ENCODE measurements around the gene MSI2.

The MSI2 gene

DNA sequence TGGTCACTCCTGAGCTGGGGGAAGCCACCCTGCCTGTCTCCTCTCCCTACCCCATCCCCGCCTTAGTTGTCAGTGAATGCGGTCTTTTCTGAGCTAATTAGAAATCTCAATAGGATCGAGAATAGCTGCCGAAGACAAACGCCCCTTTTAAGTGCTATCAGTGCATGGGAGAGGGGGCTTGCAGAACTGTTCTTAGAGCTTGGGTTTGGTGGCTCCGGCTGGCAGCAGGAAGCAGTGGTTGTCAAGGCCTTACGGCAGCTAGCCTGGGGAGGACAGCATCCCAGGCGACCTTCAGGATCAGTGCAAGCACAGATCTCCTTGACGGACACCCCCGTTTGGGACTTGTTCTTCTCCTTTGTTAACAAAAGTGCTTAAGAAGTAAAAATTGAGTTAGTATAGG is 293.7 kb downstream of the MSI2 start:
- DNase-seq, result no peak

DNA sequence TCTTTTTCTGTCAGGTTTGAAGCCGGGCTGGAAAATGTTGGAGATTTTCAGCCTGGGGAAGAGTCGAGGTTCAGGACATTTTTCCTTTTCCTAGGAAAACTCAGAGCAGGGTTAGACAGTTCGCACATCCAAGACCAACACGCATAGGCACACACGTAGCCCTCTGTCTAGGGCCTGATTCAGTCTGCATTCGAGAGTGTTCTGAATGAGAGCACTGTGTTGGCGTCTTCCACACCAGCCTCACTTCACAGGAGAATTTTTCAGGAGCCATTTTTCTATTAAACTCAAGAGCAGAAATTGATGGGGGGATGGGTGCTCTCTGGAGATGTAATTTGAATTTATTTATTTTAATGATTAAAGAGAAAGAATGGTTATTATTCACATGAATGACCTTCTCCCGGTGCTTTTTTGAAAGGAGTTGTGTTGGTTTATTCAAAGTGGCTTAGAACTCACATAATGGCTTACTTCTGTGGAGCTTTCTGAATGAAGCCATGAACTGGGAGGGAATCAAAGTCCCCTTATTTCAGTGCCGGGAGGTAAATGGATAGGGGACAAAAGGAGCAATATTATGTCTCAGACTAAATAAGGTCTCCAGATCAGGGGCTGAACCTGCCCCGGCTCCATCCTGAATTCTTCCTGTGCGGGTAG is 294.5 kb downstream of the MSI2 start:
- no peak for DNase-seq

DNA sequence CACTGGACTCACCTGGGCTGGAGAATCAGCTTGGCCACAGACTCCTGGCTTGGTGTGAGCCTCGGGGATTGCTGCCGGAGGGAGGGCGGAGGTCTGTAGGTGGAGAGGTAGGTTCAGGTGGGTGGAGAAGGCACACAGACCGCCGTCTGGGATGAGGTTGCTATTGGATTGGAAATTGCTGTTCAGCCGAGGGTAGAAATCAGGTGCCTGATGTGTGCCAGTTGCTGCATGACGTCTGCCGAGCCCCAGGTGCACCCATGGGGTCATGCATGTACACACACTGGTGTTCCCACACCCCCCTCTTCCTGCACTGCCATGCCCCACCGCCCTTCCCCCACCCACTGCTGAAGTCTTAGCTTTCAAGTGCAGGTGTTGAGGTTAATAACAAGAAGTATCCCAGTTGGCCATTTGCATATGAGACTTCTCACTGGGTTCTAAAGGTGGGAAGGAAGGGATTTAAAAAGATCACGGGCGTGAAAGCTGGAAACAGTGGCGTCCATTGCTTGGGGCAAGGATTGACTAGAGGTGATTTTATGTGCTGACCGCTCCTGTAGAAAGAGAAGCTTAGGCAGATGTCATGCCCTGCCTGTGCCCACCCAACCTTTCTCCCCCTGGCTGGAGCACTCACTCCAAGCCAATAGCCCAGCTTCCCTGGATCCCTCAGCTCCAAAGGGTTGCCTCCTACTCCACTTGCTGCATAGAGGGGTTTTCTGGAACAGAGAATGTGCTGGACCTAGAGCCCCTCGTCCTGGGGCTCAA is 295.2 kb downstream of the MSI2 start:
- DNase-seq, result no peak

DNA sequence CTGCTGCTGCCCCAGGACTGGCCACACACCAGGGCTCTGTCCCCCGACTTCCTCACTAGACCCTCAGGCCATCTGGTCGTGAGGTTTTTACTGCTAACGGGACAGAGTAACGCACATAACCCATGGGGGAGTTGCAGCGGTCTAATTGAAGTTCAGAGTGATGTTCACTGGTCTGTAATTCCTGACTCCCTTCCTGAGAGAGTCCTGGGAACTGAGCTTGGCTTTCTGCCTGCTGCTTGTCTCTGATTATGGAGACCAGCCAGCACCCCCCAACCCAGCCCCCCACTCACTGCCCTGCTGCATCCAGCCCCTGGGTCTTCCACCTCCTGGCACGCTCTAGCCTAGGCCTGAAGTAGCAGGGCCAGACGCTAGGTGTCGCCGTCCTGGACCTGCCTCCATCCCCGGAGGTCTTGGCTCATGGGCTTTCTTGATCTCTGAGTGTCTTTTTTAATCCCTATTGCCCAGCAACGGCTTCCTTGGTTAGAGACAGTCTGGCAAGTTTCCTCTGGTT is 295.8 kb downstream of the MSI2 start:
- DNase-seq, result peak in 1 of 2 experiments; percentile 40

DNA sequence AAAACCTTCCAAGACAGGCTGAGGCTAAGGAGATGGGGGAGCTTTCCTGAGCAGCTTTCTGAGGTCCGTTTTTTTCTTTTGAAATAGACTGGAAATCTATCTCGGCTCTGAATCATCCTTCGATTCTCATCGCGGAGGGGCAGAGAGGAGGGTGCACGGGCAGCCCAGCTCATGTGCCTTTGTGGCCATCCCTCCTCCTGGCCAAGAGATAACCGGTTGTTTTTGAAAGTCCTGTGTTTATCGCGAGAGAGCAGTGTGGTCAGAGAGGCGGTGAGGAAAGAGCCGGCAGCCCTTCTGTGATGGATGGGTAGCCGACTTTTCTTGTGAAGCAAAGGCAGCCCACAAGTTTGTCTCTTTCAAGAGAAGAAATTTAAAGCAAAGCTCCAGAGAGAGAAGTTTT is 297.2 kb downstream of the MSI2 start:
- no peak for DNase-seq

DNA sequence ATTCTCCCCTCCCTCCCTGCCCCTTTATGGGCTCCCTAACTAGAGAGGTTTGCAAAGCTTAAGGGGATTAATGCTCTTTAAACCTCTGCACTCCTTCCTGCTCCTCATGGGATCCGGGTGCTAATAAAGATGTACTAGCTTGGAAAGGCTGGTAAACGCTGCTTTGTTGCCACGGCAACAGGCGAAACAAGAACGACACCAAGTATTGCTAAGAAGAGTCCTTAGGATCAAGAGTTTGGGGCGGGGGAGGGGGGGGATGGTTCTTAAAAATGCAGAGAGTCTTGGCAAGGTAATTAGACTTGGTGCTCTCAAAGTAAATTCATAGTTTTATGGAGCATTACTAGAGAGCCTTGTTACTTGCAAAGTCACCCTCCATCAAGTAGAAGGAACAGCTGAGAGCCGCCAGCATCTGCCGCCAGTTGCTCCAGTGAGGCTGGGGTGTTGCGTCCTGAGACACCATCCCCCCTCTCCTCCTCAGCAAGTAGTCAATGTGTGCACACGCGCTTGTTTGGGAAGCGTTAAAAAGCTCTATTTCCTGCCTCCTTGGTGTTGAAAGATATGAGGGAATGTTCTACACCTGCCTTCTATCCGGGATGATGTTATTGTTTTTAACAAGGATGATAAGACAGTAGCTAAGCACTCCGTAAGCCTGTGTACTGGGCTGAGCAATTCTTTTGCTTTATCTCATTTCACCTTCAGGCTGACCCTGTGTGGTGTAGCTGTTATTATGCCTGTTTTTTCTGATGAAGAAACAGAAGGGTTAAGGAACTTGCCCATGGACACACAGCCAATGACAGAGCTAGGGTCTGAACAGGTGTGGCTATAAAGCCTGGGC is 297.9 kb downstream of the MSI2 start:
- no peak for DNase-seq

DNA sequence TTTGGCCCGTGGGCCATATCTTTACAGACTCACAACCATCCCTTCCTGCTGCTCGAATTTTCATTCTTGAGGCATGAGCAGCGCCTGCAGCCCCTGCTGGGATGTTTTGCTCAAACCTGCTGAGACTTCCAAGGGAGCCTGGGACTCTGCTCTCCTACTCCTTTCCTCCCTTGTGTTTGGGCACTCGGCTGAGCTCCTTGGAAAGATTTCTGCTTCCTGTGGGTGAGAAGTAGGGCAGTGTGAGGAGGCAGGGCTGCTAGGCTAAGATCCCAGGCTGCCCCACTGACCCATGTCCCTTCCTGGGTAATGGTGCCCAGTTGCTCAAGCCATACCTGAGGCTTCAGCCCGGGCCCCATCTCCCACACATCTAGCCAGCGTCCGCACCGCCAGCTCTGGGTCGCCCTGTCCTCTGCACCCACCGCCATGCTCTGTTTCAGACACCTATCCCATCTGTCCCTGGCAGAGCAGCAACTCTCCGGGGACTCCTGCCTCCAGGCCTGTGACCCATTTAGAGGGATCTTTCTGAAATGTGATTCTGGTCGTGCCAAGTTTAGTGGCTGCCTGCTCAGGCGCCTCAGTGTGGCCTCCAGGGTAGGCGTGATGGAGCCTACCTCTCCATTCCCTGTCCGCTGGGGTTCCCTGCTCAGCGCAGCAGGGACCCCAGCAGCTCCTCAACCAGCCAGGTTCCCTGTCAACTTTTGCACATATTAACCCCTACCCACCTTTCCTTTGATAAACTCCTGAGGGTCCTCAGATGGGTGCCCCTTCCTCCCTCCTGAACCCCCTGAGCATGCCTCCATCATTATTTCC is 298.7 kb downstream of the MSI2 start:
- DNase-seq, result no peak

DNA sequence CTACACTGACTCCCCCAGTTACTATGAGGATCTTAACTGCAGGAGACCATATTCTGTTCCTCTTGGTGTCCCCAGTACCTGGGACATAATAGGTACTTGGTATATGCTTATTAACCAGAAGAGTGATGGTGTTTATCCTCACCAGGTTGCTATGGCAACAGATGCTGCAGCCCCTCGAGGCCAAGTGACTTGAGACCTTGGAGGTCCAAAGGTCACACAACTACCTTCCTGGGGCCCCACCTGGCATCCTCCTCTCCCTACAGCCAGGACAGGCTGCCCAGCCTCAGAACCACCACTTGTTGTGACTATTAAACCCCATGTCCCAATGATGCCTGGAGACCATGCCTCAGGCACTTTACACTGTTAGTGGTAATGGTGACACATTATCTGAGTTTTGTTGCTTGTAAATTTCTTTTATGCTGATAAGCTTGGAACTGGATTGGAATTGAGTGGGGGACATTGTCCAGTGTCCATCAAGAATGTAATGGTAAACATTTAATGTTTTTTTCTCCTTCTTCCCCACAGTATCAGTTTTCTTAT is 299.4 kb downstream of the MSI2 start:
- no peak for DNase-seq

DNA sequence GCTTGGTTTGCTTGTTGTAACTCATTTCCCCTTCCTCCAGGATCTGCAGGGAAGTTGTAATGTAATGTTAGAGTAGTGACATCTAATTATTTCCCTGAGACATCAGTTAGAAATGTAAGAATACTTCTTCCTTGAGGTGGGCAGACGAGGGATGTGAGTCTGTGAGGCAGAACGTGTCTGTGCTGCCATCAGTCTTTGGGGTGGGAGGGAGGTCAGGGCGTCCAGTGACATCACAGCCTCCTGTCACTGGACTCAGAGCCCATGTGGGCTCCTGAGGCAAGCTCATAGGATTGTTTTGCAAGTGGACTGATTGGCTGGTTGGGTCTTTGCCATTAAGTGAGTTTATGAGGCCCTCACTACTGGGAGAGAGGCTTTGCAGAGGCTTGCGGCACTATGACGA is 300.0 kb downstream of the MSI2 start:
- DNase-seq, result no peak

DNA sequence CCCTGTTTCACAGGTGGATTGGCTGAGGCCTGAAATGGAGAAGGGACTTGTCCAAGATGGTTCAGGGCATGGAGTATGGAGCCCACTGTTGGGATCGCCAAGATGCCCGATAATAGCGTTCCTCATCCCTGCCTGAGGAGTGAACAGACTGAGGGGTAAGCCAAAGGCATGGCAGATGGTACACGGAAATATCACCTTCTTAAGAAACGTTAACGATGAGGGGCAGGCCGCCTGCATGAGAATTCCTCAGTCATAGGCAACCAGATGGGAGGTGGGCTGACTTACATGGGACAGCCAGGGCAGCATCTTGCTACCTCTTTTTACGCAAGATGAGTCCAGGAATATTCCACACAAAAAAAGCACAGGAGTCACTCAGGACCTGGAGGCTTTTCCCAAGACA is 300.7 kb downstream of the MSI2 start:
- no peak for DNase-seq

DNA sequence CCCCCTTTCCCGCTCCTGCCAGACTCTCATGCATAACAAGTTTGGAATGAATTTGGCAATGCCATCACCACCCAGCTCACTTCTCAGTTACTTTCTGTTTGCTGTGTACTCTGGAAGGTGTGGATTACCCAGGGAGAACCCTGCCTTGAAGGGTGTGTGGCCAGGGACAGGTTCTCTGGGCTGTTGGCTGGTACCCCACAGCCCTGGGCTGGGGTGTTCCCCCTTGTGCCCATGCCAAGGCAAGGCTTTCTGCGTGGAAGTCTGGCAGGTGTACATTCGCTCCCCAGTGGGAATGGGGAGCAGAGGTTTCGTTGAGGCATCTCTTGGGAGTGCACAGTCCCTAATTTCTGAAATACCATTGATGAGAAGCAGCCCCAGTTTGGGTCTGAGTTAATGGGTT is 301.1 kb downstream of the MSI2 start:
- DNase-seq, result no peak

DNA sequence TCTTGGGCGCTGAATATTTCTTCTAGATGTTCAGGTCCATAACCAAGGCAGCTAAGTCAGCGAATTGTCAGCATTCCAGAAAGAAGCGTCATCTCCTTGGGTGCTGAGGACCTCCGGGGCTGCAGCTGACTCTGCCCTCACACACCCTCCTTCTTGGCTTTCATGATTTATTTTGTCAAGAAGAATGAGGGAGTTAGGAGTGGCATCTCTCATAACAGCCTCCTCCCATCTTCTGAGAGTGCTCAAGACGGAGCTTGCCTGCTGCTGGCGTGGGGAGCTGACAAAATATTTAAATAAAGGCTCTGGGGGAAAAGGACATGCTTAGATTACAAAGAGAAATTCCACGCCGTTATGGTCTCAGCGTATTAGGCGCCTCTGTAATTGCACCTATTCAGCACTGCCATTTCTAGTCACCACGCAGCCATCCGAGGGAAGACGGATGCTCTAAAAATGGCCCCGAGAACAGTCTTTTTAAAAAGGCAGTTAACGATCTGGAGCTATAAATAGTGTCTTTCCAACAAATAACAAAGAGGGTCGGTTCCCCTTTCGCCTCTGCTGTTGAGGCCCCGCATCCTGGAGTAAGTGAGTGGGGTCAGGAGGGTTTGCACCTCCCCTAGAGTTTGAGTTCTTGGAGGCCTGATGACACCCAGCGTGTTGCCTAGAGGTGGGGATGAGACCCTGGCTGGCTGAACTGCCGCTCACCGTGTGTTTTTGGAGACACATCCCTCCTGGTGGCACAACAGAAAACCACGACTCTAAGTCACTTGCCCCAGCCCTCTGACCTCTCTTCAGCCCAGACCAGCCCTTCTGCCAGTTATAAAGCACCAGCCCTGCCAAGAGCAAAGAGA is 301.7 kb downstream of the MSI2 start:
- DNase-seq, result peak in 1 of 2 experiments; percentile 23

DNA sequence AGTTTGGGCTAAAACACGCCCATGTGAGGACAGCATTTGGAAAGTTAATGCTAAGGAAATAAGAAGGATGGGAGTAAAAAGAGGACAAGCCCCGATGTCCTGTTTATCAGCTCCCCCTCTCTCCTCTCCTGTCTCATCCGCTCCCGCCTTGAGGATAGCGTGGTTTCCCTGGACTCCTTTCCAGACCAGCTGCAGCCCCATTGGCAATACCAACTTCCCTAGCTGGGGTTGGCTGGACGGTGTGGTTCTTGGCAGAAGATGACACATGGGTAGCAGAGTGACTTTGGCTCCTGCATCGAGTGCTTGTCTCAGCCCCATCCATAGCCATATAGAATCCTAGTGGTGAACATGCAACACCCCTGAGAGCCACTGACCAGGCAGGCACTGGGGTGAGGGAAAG is 302.9 kb downstream of the MSI2 start:
- DNase-seq, result no peak

DNA sequence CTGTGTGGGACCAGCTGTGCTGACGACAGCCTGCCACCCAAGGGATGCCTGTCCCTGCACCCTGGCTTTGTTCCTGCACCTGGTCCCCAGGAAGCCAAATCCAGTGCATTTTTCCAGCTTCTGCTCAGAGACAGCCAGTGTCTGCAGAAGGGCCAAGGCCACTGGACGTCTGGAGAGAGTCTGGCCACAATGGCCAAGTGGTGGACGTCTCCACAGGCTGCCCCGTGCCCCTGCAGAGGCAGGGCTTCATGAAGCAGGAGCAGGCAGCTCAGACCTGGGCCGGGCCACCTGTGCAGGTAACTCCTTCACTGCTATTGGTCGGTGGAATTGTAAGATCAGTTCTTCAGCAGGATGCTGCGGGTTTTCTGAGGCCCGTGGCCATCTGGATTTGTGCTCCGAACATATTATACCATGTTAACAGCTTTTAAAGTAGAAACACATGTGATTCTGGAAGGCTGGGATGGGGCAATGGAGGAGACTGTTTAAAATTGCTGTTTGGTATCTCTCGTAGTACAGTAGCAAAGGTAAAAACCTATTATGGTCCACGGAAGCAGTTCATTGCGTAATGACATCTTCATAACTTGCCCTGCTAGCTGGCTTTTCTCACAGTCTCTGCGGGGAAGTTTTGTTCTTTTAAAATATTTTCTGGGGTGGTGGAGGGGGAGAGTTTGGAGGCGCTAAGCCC is 303.5 kb downstream of the MSI2 start:
- DNase-seq, result no peak

DNA sequence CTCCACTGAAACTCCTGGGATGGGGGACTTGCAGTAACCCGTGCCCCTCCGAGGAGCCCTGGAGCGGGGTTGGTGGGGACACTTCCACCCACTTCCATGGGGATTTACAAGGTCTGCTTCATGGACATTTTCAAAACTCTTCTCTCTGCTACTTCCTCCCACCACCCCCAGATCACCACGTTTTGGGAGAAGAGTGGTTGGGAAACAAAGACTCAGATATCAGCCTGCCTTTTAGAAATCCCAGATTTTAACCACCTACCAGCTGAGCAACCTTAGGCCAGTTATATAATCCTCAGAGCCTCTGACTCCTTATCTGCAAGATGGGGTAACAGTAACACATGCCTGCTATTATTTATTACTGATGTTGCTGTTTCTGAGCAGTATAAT is 304.0 kb downstream of the MSI2 start:
- DNase-seq, result no peak

DNA sequence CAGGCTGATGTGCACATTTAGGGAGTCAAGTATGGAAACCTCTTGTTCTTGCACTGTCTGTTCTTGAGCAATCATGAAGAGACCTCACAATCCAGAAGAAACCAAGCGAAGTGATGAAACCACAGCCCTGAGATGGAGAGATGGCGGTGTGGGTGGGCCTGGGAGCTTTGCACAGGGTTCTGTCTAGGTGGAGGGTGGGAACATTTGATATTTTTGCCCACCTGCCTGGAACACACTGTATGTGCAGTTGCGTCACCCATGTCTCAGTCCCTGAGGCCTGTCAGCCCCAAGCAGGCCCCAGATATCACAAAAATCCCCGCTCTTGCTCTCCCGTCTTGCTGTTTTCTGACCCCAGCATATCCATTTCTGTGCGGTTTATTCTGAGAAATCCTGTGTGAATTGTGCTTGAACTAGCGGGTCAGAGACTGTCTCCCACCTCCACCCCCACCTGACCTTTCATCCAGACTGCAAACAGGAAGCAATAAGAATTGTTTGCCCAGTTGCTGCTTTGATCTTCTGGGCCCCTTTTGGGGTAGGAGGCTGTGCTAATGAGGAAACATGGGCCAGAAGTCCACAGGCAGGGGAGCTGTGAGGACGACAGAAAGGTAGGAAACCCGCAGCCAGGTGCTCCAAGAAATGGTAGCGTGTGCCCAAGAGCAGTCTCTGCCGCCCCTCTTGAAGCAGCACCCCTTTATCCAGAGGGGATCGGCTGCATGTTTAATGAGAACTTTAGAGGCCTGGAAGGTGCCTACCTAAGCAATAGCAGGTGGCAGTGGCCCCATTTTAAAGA is 304.9 kb downstream of the MSI2 start:
- no peak for DNase-seq

DNA sequence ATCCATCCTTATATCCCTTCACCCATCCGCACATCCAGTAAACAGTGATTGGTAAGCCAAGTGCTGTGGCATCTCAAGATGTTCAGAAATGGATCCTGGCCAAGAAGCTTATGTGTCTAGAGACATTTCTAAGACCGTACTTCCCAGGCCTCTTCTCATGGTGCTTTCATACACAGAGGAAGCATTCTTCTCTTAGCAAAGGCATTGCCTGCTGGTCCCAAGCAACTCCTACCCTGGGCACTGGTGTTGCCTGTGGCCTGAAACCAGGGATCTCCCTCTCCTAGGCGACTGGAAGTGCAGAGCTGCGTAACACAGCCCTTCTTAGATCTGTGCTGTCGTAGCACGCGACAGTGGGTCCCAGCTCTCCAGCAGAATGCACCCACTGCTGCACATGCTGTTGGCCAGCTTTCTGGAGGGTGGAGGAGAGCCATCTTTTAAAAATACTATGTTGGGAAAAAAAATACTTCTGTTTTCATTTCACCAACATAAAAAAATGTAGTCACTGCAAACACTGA is 305.9 kb downstream of the MSI2 start:
- no peak for DNase-seq

DNA sequence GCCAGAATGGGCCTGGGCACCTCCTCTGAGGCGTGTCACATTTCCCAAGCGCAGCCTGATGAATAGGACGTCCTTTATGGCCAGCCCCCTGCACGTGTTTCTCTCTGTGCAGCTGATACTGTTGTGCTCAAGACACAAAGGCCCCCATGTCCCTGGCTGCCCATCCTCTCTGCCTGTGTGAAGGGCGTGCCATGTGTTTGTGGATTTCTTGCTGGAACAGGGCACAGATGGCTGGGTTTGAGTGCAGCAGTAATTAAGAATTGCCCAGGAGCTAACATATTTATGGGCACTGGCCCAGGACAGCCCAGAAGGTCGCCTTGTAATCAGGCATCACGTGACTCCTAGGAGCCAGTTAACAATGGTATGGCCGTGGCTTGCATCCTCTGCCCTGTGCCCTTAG is 307.6 kb downstream of the MSI2 start:
- DNase-seq, result no peak

DNA sequence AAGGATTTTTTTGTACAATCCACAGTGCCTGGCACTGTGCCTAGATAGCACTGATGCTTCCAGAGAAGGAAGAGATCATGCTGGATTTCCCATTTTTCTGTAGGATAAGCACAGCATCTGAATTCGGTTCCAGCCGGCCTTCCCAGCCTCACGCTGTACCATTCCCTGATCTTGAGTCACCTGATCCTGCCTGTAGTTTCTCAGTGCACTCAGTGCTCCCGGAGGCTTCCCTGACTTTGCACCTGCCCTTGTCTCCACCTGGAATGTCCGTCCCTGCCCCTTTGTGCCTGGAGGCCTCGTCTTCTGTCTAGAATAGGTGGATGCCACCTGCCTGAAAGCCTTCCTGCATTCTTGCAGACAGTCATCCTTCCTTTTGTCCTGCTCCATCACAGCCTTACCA is 308.9 kb downstream of the MSI2 start:
- DNase-seq, result no peak

DNA sequence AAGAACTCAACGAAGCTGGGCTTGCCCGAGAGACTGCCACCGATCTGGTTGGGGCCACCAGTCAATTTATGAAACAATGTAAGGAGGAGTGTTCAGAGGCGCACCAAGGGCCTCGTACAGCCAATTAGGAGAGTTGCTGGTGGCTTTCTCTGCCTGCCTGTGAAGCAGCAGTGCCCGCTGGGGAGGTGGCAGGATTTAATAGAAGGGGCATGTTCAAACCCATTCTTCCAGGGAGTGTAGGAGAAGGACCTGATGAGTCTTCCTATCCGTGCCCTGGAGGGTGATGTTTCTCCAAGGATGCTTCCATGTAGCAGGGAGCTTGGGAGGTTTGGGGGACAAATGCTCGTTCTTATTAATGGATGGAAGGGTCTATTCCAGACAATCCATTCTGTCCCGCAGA is 310.4 kb downstream of the MSI2 start:
- DNase-seq, result peak; percentile 65 to 74

All from NCI-H1930 (cell line).